ENCODE measurements around the gene SPATS2L. TPM values are rescaled to one million over a fixed set of nuclear protein-coding genes. Genes with fewer than 3 reads are reported as not detected.

Gene SPATS2L
- total and polyA plus RNA-seq, 2 of the 13 experiments (the other 11 are each of a cell fraction or from before 2014, with no cell fraction given) = 154 to 212 TPM

- TF ChIP-seq SRY (CRISPR knock-in tag; IDR thresholded peaks at IDR 0.05) (0 out of 2 replicates have a peak, but pooled peaks have one; percentile 5), THAP7 (CRISPR knock-in tag; IDR thresholded peaks at IDR 0.05) (no peak), ZSCAN12 (CRISPR knock-in tag; IDR thresholded peaks at IDR 0.05) (0 out of 2 replicates have a peak, but pooled peaks have one; percentile 39), TEAD3 (CRISPR knock-in tag; optimal IDR thresholded peaks at IDR 0.05; ENCODE audit: borderline replicate concordance) (peak; percentile 10), ZNF20 (CRISPR knock-in tag; IDR thresholded peaks at IDR 0.05) (0 out of 2 replicates have a peak, but pooled peaks have one; percentile 50)
These were observed 1.4 kb downstream of the SPATS2L start (continued) for GRCh38 chr2:200307724-200308545.

GRCh38 chr2:200308546-200309295 lies 2.2 kb downstream of the SPATS2L start:
- 22% methylated on average over 5 of the region's 5 CpGs for WGBS (ENCODE audit: low lambda C conversion rate)
- ATAC-seq = no peak
- Histone ChIP-seq H3K9ac (ENCODE audit: insufficient read depth, low read depth, low read length) (peak overlapping the region; percentile 94), H3K36me3 (replicated peaks in 1 of 2; ENCODE audit: control insufficient read depth in 1 of 2, insufficient read depth in 2 of 2, low read length in 2 of 2) (peaks cover 0 to 7% of the 10 kb centered on the region in 2 experiments; a peak in 3 of 5 replicates), H4K20me1 (ENCODE audit: insufficient read depth, low read length) (peaks cover 56% of the 10 kb centered on the region), H3K4me2 (ENCODE audit: low read depth, low read length) (peak overlapping the region; percentile 89), H3K79me2 (ENCODE audit: insufficient read depth, low read length) (peaks cover 91% of the 10 kb centered on the region), H3K4me3 (replicated peaks in 1 of 3; ENCODE audit: insufficient read depth in 1 of 3, low read depth in 2 of 3, low read length in 3 of 3) (peak overlapping the region; percentile 84 to 94 (median 88)), H3K4me1 (ENCODE audit: insufficient read depth, low read length) (peaks cover 73% of the 10 kb centered on the region), H2AFZ (ENCODE audit: low read length) (no peak overlapping the region), H3K27me3 (ENCODE audit: control insufficient read depth in 1 of 2, insufficient read depth in 2 of 2, low read length in 2 of 2) (no peaks in the 10 kb centered on the region; a peak in 1 of 5 replicates), H3K27ac (ENCODE audit: extremely low read length, insufficient read depth, low read length) (peak overlapping the region; percentile 96), H3K9me3 (ENCODE audit: low read length) (no peaks in the 10 kb centered on the region)
- CTCF ChIA-PET (ENCODE audit: low intra/inter-chr PET ratio, low total read pairs) = no interaction called here
- no peak for FAIRE-seq
- in situ Hi-C loops (cut with HindIII; ENCODE audit: extremely low pct_ligation_motif_present, low pct_unique_long_range_greater_than_20kb) = loop anchor here (5.0 to 10.0 kb wide), 3 partner anchors 86 to 324 kb away; no protein-coding TSS in a partner anchor
- no peak for DNase-seq (ENCODE audit: low spot score)
- POLR2A ChIA-PET = interaction anchor here (0.9 to 3.4 kb wide), 6 partner anchors 10 to 172 kb away, joined by 3 to 48 read pairs (median 4); no protein-coding TSS in a partner anchor
- BruUV-seq (replicated peaks) = TSS peak; percentile 41
- intact Hi-C loops (cut with micrococcal nuclease; ENCODE audit: unreplicated experiment) = loop anchor here (1.0 to 5.0 kb wide), 4 partner anchors 11 to 256 kb away; no protein-coding TSS in a partner anchor
- TF ChIP-seq ZNF121 (CRISPR knock-in tag; IDR thresholded peaks at IDR 0.05) (no peak), ASH2L (IDR thresholded peaks at IDR 0.05; ENCODE audit: insufficient read length, low read depth, low read length) (peak; percentile 16), MAFG (CRISPR knock-in tag; IDR thresholded peaks at IDR 0.05) (no peak), CSRNP2 (CRISPR knock-in tag; conservative IDR thresholded peaks at IDR 0.05; ENCODE audit: low read depth) (no peak), CREB3 (CRISPR knock-in tag; IDR thresholded peaks at IDR 0.05) (0 out of 2 replicates have a peak, but pooled peaks have one; percentile 64), PATZ1 (CRISPR knock-in tag; IDR thresholded peaks at IDR 0.05) (peak; percentile 24; the same call in 1 of the 2 replicates), PLSCR1 (CRISPR knock-in tag; IDR thresholded peaks at IDR 0.05; ENCODE audit: borderline replicate concordance) (no peak)
